GM12878 (cell line): ENCODE data around the gene TMEM131L. TPM values are rescaled to one million over a fixed set of nuclear protein-coding genes. Genes with fewer than 3 reads are reported as not detected.
A peak's percentile ranks its signal among the peaks of the same experiment; 100 is the strongest.

Experiments
- ATF7 ChIP-seq: fragments of 450-650 bp; IDR thresholded peaks from 2 replicates; pipeline ENCODE4 v1.6.1; 2016; ENCODE audit warnings: low read depth, mild to moderate bottlenecking
- BRCA1 ChIP-seq: IDR thresholded peaks from 2 replicates; pipeline ENCODE4 v1.6.1; 2011; ENCODE audit warnings: low read depth, low read length, improper control_type of control experiment
- CBX3 ChIP-seq: fragments of 200-600 bp; sonication (generic); IDR thresholded peaks from 2 replicates; pipeline ENCODE4 v1.6.1; 2016; ENCODE audit warnings: low read depth, borderline replicate concordance
- CHD1 ChIP-seq: IDR thresholded peaks from 2 replicates; pipeline ENCODE4 v1.6.1; 2012; ENCODE audit warnings: low read depth, low read length, improper control_type of control experiment
- EED ChIP-seq: sonication (generic); IDR thresholded peaks from 2 replicates; pipeline ENCODE4 v1.6.1; 2016; ENCODE audit warnings: antibody characterized with exemption, low read depth
- EGR1 ChIP-seq, 2 experiments: IDR thresholded peaks; 1 replicate in 1 of 2; 2 replicates in 1 of 2; pipeline ENCODE4 v1.6.1; 2011 to 2012; ENCODE audit warnings: low read depth in 2 of 2, low read length in 2 of 2, borderline replicate concordance in 1 of 2, mild to moderate bottlenecking in 1 of 2, moderate library complexity in 1 of 2
- ETV6 ChIP-seq, 2 experiments: fragments of 450-650 bp in 1 of 2; IDR thresholded peaks in 1 of 2; conservative IDR thresholded peaks in 1 of 2; 2 replicates each; pipeline ENCODE4 v1.6.1; 2014; ENCODE audit warnings: antibody characterized with exemption in 1 of 2, borderline replicate concordance in 1 of 2, low read depth in 1 of 2, mild to moderate bottlenecking in 1 of 2, moderate library complexity in 1 of 2
- FOXM1 ChIP-seq: IDR thresholded peaks from 2 replicates; pipeline ENCODE4 v1.6.1; 2012; ENCODE audit warnings: low read depth, mild to moderate bottlenecking, inconsistent platforms, low read length, moderate library complexity
- MEF2B ChIP-seq: fragments of 450-650 bp; IDR thresholded peaks from 2 replicates; pipeline ENCODE4 v1.6.1; 2018; ENCODE audit warnings: mild to moderate bottlenecking, moderate library complexity; ENCODE audit not compliant: partially characterized antibody, poor library complexity, severe bottlenecking
- NR2C1 ChIP-seq: fragments of 450-650 bp; IDR thresholded peaks from 2 replicates; pipeline ENCODE4 v1.6.1; 2017; ENCODE audit warnings: antibody characterized with exemption, mild to moderate bottlenecking, moderate library complexity
- PML ChIP-seq: IDR thresholded peaks from 2 replicates; pipeline ENCODE4 v1.6.1; 2012; ENCODE audit warnings: low read length, inconsistent platforms
- REST ChIP-seq: IDR thresholded peaks from 2 replicates; pipeline ENCODE4 v1.6.1; 2012; ENCODE audit warnings: mild to moderate bottlenecking, low read depth, low read length
- RFX5 ChIP-seq: IDR thresholded peaks from 2 replicates; pipeline ENCODE4 v1.6.1; 2011; ENCODE audit warnings: low read depth, low read length, improper control_type of control experiment
- SPI1 ChIP-seq: IDR thresholded peaks from 2 replicates; pipeline ENCODE4 v1.6.1; 2011; ENCODE audit warnings: low read depth, mild to moderate bottlenecking, low read length, moderate library complexity, borderline replicate concordance; ENCODE audit not compliant: insufficient read depth
- TCF12 ChIP-seq: IDR thresholded peaks from 2 replicates; pipeline ENCODE4 v1.6.1; 2011; ENCODE audit warnings: low read depth, mild to moderate bottlenecking, low read length
- ZNF217 ChIP-seq: fragments of 450-650 bp; IDR thresholded peaks from 2 replicates; pipeline ENCODE4 v1.6.1; 2017; ENCODE audit warnings: antibody characterized with exemption, mild to moderate bottlenecking
- ZNF24 ChIP-seq: fragments of 450-650 bp; IDR thresholded peaks from 2 replicates; pipeline ENCODE4 v1.6.1; 2017; ENCODE audit warnings: antibody characterized with exemption, mild to moderate bottlenecking
- ZNF622 ChIP-seq: fragments of 450-650 bp; IDR thresholded peaks from 2 replicates; pipeline ENCODE4 v1.6.1; 2017; ENCODE audit warnings: mild to moderate bottlenecking, inconsistent platforms
- polyA plus RNA-seq, 11 experiments: library from polyadenylated mRNA; depleted of rRNA in 4 of 11; unstranded in 6 of 11; stranded (reverse) in 5 of 11; fragments of >200 nt; fragmentation: Nextera tagmentation in 4 of 11; fragmentation: Illumina TruSeq in 1 of 11; extraction: Ambion mirVana in 4 of 11; extraction: Trizol in 1 of 11; gene quantifications; 1 replicate in 1 of 11; 2 replicates in 10 of 11; pipeline versions ENCODE4 v1.2.1 to v1.2.3, GENCODE V29; 2011 to 2016; ENCODE audit warnings: inconsistent platforms in 2 of 11, missing spikeins in 2 of 11, low read depth in 1 of 11
- total RNA-seq, 4 experiments: library from RNA; depleted of rRNA in 3 of 4; stranded (reverse); fragments of >200 nt in 3 of 4; fragmentation: Illumina TruSeq in 1 of 4; extraction: Trizol in 1 of 4; gene quantifications; 2 replicates each; pipeline versions ENCODE4 v1.2.1 to v1.2.3, GENCODE V29; 2013 to 2021
- TF ChIP-seq, protein P1 (sequence below): fragments of 450-650 bp; IDR thresholded peaks from 2 replicates; pipeline ENCODE4 v1.6.1; 2017; ENCODE audit warnings: borderline replicate concordance
- TF ChIP-seq, protein P2 (sequence below): IDR thresholded peaks from 2 replicates; pipeline ENCODE4 v1.6.1; 2012; ENCODE audit warnings: low read depth, low read length, improper control_type of control experiment

Gene TMEM131L
- total and polyA plus RNA-seq, 10 of the 15 experiments (the other 5 are each of a cell fraction or from before 2014, with no cell fraction given), result 8.5 to 101 (median 74.4) TPM

DNA sequence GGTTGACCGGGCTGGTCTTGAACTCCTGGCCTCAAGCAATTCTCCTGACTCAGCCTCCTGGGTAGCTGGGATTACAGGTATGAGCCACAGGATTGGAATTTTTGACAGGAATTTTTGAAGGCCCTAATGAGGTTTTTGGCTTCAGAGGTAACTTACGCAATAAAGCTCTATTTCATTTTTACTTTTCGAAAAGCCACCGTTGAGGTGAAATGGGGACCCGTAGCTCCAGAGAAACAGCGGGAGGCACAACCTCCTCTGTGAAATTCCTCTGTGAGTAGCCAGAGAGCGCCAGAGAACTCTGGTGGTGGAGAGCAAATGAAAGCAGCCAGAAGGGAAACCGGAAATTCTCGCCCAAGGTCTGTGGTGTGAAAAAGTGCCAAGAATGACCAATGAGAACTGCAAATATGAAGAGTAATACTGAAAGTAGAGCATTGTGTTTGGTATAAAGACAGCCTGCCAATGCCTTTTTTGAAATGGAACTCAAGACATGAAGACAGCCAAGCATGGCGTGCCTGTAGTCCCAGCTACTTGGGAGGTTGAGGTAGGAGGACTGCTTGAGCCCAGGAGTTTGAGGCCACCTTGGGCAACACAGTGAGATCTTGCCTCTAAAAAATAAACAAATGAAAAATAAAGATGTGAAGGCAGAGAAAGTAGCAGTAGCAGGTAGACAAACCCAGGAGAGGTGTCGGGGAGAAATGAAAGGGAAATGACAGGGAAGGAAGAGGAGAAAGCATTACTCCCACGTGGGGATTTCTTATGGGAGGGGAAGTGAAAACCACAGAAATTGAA lies 33.0 kb upstream of the TMEM131L start (continued):
- 0 out of 2 replicates have a peak, but pooled peaks have one; percentile 6 for TF ChIP-seq RFX5
- peak; percentile 78 for TF ChIP-seq MEF2B
- TF ChIP-seq CBX3, result no peak
- TF ChIP-seq ZNF217, result peak; percentile 70; the same call in 1 of the 2 replicates
- TF ChIP-seq ETV6 (conservative IDR thresholded peaks at IDR 0.05 in 1 of 2, IDR thresholded peaks at IDR 0.05 in 1 of 2; ENCODE audit: borderline replicate concordance in 1 of 2, low read depth in 1 of 2), result peak; percentile 23 to 98; a peak in 2 of 4 replicates
- TF ChIP-seq ZNF24, result peak; percentile 76
- no peak for TF ChIP-seq NR2C1
- no peak for TF ChIP-seq REST
- TF ChIP-seq ATF7, result peak; percentile 91
- TF ChIP-seq PML, result peak; percentile 86; the same call in 1 of the 2 replicates
- no peak for TF ChIP-seq BRCA1
- TF ChIP-seq, protein P1, sequence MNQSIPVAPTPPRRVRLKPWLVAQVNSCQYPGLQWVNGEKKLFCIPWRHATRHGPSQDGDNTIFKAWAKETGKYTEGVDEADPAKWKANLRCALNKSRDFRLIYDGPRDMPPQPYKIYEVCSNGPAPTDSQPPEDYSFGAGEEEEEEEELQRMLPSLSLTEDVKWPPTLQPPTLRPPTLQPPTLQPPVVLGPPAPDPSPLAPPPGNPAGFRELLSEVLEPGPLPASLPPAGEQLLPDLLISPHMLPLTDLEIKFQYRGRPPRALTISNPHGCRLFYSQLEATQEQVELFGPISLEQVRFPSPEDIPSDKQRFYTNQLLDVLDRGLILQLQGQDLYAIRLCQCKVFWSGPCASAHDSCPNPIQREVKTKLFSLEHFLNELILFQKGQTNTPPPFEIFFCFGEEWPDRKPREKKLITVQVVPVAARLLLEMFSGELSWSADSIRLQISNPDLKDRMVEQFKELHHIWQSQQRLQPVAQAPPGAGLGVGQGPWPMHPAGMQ, result no peak
- TF ChIP-seq ZNF622, result no peak
- TF ChIP-seq CHD1, result no peak
- TF ChIP-seq FOXM1, result peak; percentile 90
- 0 out of 2 replicates have a peak, but pooled peaks have one; percentile 54 for TF ChIP-seq TCF12
- TF ChIP-seq SPI1, result peak; percentile 95
- TF ChIP-seq, protein P2, sequence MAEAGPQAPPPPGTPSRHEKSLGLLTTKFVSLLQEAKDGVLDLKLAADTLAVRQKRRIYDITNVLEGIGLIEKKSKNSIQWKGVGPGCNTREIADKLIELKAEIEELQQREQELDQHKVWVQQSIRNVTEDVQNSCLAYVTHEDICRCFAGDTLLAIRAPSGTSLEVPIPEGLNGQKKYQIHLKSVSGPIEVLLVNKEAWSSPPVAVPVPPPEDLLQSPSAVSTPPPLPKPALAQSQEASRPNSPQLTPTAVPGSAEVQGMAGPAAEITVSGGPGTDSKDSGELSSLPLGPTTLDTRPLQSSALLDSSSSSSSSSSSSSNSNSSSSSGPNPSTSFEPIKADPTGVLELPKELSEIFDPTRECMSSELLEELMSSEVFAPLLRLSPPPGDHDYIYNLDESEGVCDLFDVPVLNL, result 0 out of 2 replicates have a peak, but pooled peaks have one; percentile 53
- peak; percentile 85 for TF ChIP-seq EED
- peak in 1 of 2 experiments; percentile 76; a peak in 2 of 3 replicates for TF ChIP-seq EGR1 (IDR thresholded peaks at IDR 0.05; ENCODE audit: borderline replicate concordance in 1 of 2, low read depth in 2 of 2, low read length in 2 of 2)
